ENCODE measurements around the gene PARP11.

- TF ChIP-seq CTCF (IDR thresholded peaks at IDR 0.05; ENCODE audit: low read depth, low read length) (no peak), EZH2phosphoT487 (IDR thresholded peaks at IDR 0.05; ENCODE audit: low read depth) (no peak)
Measured at GRCh38 chr12:3920351-3921150, 47.4 kb upstream of the PARP11 start.
